Caco-2 (cell line): Measurements from ENCODE around the gene NFIA. TPM values are rescaled to one million over a fixed set of nuclear protein-coding genes. Genes with fewer than 3 reads are reported as not detected.

Experiments used
- BruUV-seq: library from RNA; stranded (reverse); fragments of 400-500 nt; replicated peaks from 2 replicates; lab custom pipeline; 2021; lab: Mats Ljungman, UMichigan
- CTCF ChIA-PET: fragments of 300-600 bp; sonication (Branson Sonifier 250); formaldehyde crosslinking; loops from one replicate; lab custom pipeline; 2022; ENCODE audit warnings: antibody characterized with exemption; lab: Charles Lee
- POLR2A ChIA-PET: fragments of 300-600 bp; sonication (Branson Sonifier 250); formaldehyde crosslinking; loops from one replicate; lab custom pipeline; 2022; ENCODE audit warnings: antibody characterized with exemption; lab: Charles Lee
- DNase-seq, 2 experiments: peaks; one replicate each; pipeline versions ENCODE4 v3.0.0 to v3.0.0-alpha.2; 2020 to 2022
- H3K27me3 ChIP-seq: replicated peaks from 2 replicates; pipeline ENCODE4 v1.6.0; 2011; ENCODE audit warnings: low read length; ENCODE audit not compliant: control insufficient read depth, insufficient read depth
- H3K36me3 ChIP-seq: 2 replicates; pipeline ENCODE4 v1.5.1; 2011; ENCODE audit warnings: low read length; ENCODE audit not compliant: control insufficient read depth, insufficient read depth
- H3K4me1 ChIP-seq: fragments of 250-450 bp; sonication (Bioruptor Pico); 2 replicates; pipeline ENCODE4 v1.5.1; 2020; ENCODE audit warnings: mild to moderate bottlenecking
- H3K4me3 ChIP-seq: 2 replicates; pipeline ENCODE4 v1.5.1; 2011; ENCODE audit warnings: low read depth, mild to moderate bottlenecking, control low read depth, low read length
- H3K9me3 ChIP-seq: fragments of 250-450 bp; sonication (Bioruptor Pico); 2 replicates; pipeline ENCODE4 v1.5.1; 2020; ENCODE audit warnings: mild to moderate bottlenecking, moderate library complexity
- H3K27ac Mint-ChIP-seq: one replicate; pipeline ENCODE4 v1.8.0; 2022; ENCODE audit warnings: mixed read lengths; ENCODE audit not compliant: unreplicated experiment
- H3K27me3 Mint-ChIP-seq: one replicate; pipeline ENCODE4 v1.8.0; 2022; ENCODE audit warnings: mixed read lengths; ENCODE audit not compliant: insufficient read depth, unreplicated experiment
- H3K36me3 Mint-ChIP-seq: one replicate; pipeline ENCODE4 v1.8.0; 2022; ENCODE audit warnings: mild to moderate bottlenecking, mixed read lengths; ENCODE audit not compliant: insufficient read depth, unreplicated experiment
- H3K4me1 Mint-ChIP-seq: one replicate; pipeline ENCODE4 v1.8.0; 2022; ENCODE audit warnings: low read depth, mixed read lengths; ENCODE audit not compliant: unreplicated experiment
- H3K4me3 Mint-ChIP-seq: one replicate; pipeline ENCODE4 v1.8.0; 2022; ENCODE audit warnings: mild to moderate bottlenecking, moderate library complexity, mixed read lengths; ENCODE audit not compliant: unreplicated experiment
- H3K9me3 Mint-ChIP-seq: one replicate; pipeline ENCODE4 v1.8.0; 2022; ENCODE audit warnings: mixed read lengths; ENCODE audit not compliant: unreplicated experiment
- CTCF ChIP-seq, 2 experiments: fragments of 200-600 bp in 1 of 2; IDR thresholded peaks; 1 replicate in 1 of 2; 2 replicates in 1 of 2; pipeline versions ENCODE4 v1.5.1 to v1.8.0; 2011 to 2022; ENCODE audit warnings: antibody characterized with exemption in 1 of 2, control low read depth in 1 of 2, inconsistent platforms in 1 of 2, low read depth in 1 of 2, low read length in 1 of 2, mild to moderate bottlenecking in 1 of 2, moderate library complexity in 1 of 2; ENCODE audit not compliant: insufficient read depth in 1 of 2, severe bottlenecking in 1 of 2, unreplicated experiment in 1 of 2
- intact Hi-C: fragments of 100-400 bp; cut with micrococcal nuclease; formaldehyde crosslinking; loops from one replicate; pipeline ENCODE4 v1.10.0; 2022; ENCODE audit not compliant: unreplicated experiment
- total RNA-seq: library from RNA; stranded (reverse); gene quantifications from 2 replicates; pipeline ENCODE4 v1.2.3, GENCODE V29; 2022

The NFIA gene
- total RNA-seq, 1 experiment from 2014 or later: 1.4 TPM

- Histone ChIP-seq H3K9me3 (no peaks in the 10 kb centered on the region), H3K27me3 (no peaks in the 10 kb centered on the region), H3K36me3 (no peaks in the 10 kb centered on the region), H3K4me1 (no peaks in the 10 kb centered on the region), H3K4me3 (no peak overlapping the region)
- H3K4me3 Mint-ChIP-seq: no peak overlapping the region
- no peak overlapping the region for H3K27ac Mint-ChIP-seq
- no peak for DNase-seq
- H3K27me3 Mint-ChIP-seq: no peaks in the 10 kb centered on the region
- intact Hi-C loops: no loop called here
- H3K4me1 Mint-ChIP-seq: no peaks in the 10 kb centered on the region
- POLR2A ChIA-PET: no interaction called here
- H3K9me3 Mint-ChIP-seq: no peaks in the 10 kb centered on the region
- no peaks in the 10 kb centered on the region for H3K36me3 Mint-ChIP-seq
- no TSS peak for BruUV-seq
- TF ChIP-seq CTCF (IDR thresholded peaks at IDR 0.05; ENCODE audit: insufficient read depth in 1 of 2, low read depth in 1 of 2, low read length in 1 of 2, severe bottlenecking in 1 of 2, unreplicated experiment in 1 of 2): no peak
- CTCF ChIA-PET: interaction anchor here (0.9 kb wide), 1 partner anchor 158 kb away, joined by 4 read pairs; no protein-coding TSS in a partner anchor
Measured at GRCh38 chr1:61207416-61207815, 125.1 kb downstream of the NFIA start.

- no peaks in the 10 kb centered on the region for H3K4me1 ChIP-seq
- no peak overlapping the region for H3K4me3 ChIP-seq
- TF ChIP-seq CTCF (IDR thresholded peaks at IDR 0.05; ENCODE audit: insufficient read depth in 1 of 2, low read depth in 1 of 2, low read length in 1 of 2, severe bottlenecking in 1 of 2, unreplicated experiment in 1 of 2): no peak
- H3K9me3 Mint-ChIP-seq: no peaks in the 10 kb centered on the region
- H3K27me3 Mint-ChIP-seq: no peaks in the 10 kb centered on the region
- H3K4me1 Mint-ChIP-seq: no peaks in the 10 kb centered on the region
- no peak overlapping the region for H3K4me3 Mint-ChIP-seq
- H3K9me3 ChIP-seq: no peaks in the 10 kb centered on the region
- H3K36me3 ChIP-seq: no peaks in the 10 kb centered on the region
- H3K36me3 Mint-ChIP-seq: no peaks in the 10 kb centered on the region
- no peak overlapping the region for H3K27ac Mint-ChIP-seq
- BruUV-seq: no TSS peak
- ChIA-PET POLR2A (no interaction called here), CTCF (interaction anchor here (0.6 kb wide), 1 partner anchor 160 kb away, joined by 14 read pairs; no protein-coding TSS in a partner anchor)
- H3K27me3 ChIP-seq: no peaks in the 10 kb centered on the region
- DNase-seq: no peak
- intact Hi-C loops: no loop called here
Measured at GRCh38 chr1:61208172-61208571, 125.8 kb downstream of the NFIA start.

- Histone ChIP-seq H3K27me3 (no peaks in the 10 kb centered on the region), H3K9me3 (no peaks in the 10 kb centered on the region), H3K36me3 (no peaks in the 10 kb centered on the region), H3K4me1 (no peaks in the 10 kb centered on the region), H3K4me3 (no peak overlapping the region)
- H3K27ac Mint-ChIP-seq: no peak overlapping the region
- no peak overlapping the region for H3K4me3 Mint-ChIP-seq
- H3K36me3 Mint-ChIP-seq: no peaks in the 10 kb centered on the region
- no peak for TF ChIP-seq CTCF (IDR thresholded peaks at IDR 0.05; ENCODE audit: insufficient read depth in 1 of 2, low read depth in 1 of 2, low read length in 1 of 2, severe bottlenecking in 1 of 2, unreplicated experiment in 1 of 2)
- H3K4me1 Mint-ChIP-seq: no peaks in the 10 kb centered on the region
- intact Hi-C loops: no loop called here
- no peaks in the 10 kb centered on the region for H3K27me3 Mint-ChIP-seq
- DNase-seq: no peak
- no peaks in the 10 kb centered on the region for H3K9me3 Mint-ChIP-seq
- ChIA-PET POLR2A (no interaction called here), CTCF (no interaction called here)
- BruUV-seq: no TSS peak
Measured at GRCh38 chr1:61208831-61209230, 126.5 kb downstream of the NFIA start.
